ENCODE results near the gene FCN1.

Gene FCN1

DNA sequence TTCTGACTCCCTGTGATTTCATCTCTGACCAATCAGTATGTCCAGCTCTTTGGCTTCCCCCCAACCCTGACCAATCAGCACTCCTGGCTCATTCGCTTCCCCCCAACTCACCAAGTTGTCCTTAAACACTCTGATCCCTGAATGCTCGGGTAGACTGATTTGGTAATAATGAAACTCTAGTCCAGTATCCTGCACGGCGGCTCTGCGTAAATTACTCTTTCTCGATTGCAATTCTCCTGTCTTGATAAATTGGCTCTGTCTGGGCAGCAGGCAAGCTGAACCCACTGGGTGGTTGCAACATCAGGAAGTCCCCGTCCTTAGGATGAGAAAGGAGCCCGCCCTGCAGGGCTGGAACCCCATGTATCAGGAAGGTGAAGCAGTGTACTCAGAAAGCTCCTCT, 26.7 kb downstream of the FCN1 start:
- DNase-seq (ENCODE audit: low spot score): no peak

DNA sequence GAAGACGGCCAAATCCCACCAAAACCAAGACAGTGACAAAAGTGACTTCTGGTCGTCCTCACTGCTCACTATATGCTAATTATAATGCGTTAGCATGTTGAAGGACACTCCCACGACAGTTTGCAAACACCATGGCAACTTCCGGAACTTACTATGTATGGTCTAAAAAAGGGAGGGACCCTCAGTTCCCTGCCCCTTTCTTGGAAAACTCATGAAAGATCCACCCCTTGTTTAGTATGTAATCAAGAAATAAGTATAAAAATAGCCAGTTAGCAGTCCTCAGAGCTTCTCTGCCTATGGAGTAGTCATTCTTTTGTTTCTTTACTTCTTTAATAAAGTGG, 27.6 kb downstream of the FCN1 start:
- no peak for DNase-seq (ENCODE audit: low spot score)

DNA sequence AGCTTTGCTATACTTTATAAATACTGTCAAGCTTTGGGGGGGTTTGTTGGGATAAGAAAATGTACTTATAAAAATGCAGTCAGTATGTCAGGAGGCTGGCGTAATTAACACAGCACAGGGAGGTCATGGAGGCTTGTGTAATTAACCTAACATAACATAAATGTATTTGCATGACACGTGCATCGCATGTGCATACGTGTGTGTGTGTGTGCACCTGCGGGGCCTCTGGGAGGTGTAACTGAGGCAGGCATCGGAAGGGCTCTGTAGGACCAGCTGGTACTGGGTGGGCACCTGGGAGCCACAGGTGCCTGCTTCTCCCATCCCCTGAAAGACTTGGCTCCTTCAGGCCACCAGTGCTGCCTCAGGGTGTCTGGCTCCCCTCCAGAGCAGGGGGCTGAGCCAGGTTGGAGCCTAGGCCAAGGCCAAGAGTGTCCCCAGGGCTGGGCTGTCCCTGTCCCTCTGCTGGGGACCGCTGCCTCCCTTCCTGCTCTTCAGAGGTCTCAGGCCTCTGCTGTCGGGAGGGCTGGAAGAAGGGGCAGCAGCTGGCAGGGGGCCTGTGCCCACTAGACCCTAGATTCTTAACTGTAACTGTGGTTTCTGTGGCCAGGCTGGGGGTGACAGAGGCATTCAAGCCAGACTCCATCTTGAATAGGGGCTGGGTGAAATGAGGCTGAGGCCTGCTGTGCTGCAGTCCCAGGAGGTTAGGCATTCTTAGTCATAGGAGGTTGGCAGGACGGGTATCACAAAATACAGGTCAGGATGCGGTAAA, 28.1 kb downstream of the FCN1 start:
- no peak for DNase-seq (ENCODE audit: low spot score)

DNA sequence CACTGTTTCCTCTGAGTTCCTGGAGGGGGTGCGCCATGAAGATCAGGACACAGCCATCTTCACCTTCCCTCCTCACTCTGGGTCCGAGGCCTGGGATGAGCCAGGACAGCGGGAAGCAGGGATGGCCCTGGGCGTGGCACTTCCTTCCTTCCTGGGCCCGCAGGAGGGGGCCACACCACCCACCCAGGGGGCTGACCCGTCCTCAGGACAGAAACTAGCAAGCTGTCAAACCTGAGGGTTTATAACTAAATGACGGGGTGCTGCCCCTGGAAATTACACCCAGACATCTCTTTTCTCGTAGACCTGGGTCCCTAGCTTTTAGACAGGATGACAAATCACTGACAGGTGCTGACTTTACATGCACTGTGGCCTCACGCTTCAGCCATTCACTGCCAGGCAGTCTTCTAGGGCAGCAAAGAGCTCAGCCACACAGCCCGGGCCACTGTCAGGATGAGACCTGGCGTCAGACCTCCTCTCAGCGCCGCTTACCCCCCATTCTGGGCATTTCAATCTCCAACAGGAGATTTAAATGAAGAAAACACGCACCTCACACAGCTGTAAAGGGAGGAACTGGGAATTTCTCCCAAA, 29.0 kb downstream of the FCN1 start:
- DNase-seq (ENCODE audit: low spot score): no peak

DNA sequence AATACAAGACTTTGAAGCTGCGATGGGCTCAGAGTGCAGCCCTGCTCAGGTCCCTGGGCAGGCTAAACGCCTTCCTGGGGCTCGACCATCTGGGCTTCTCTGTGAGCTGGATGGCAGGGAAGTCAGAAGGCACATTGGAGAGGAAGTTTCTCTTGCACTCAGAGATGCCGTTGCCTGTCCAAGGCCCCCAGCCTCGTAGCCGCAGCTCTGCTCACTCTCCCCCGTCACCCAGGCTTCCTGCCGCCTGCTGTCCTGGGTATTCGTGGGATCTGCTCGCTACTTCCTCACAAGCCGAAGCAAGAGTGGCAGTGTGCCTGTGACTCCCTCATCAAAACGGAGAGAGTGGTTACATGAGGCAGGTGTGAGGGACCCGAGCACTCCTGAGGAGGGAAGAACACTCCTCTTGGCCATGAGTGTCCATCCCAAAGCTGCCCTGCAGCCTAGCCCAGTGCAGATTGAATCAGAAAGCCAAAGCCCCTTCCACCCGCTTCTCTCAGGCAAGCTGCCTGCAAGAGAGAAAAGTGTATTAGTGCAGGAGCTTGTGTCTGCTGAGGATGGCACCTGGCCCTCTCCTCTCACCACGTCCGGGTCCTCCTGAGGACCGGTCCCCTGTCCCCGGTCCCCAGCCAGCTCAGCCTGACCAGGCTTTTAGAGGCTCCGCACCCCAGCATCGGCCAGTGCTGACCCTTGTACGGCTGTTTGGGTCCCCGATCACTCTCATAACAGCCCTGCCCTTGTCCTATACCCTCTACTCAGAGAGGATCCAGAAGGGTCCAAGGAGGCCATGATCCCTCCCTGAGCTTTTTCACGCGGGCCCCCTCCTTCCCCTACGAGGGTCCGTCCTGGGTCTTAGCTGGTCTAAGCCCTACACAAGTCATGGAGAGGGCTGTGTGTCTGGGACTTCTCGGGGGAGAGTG, 29.8 kb downstream of the FCN1 start:
- DNase-seq (ENCODE audit: low spot score): no peak

DNA sequence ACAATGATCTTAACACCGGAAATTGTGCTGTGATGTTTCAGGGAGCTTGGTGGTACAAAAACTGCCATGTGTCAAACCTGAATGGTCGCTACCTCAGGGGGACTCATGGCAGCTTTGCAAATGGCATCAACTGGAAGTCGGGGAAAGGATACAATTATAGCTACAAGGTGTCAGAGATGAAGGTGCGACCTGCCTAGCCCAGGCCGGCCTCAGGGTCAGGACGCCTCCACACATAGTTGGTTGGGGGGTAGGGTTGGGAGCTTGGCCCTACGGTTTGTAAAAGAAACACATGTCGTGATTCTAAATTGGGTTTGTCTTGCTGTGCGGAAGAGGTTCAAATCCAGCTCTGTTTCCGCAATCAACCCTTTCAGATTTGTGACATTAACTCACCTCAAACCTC, 30.5 kb downstream of the FCN1 start:
- no peak for DNase-seq (ENCODE audit: low spot score)

DNA sequence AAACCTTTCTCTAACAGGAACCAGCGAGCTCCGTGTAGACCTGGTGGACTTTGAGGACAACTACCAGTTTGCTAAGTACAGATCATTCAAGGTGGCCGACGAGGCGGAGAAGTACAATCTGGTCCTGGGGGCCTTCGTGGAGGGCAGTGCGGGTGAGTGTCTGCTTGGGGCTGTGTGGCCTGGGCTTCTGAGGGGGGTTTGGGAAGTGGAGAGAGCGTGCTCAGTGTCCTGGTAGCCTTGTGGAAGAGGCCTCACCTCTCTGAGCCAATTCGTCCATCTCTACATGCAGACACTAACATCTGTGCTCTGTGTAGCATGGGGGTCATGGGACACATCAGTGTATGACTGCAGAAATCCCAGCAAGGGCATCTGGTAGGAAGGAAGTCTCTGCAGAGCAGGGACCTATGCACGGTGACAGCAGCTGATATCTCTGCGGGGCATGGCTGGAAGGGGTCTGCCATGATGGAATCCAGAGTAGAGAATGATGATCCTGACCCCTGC, 31.2 kb downstream of the FCN1 start:
- DNase-seq (ENCODE audit: low spot score): no peak

DNA sequence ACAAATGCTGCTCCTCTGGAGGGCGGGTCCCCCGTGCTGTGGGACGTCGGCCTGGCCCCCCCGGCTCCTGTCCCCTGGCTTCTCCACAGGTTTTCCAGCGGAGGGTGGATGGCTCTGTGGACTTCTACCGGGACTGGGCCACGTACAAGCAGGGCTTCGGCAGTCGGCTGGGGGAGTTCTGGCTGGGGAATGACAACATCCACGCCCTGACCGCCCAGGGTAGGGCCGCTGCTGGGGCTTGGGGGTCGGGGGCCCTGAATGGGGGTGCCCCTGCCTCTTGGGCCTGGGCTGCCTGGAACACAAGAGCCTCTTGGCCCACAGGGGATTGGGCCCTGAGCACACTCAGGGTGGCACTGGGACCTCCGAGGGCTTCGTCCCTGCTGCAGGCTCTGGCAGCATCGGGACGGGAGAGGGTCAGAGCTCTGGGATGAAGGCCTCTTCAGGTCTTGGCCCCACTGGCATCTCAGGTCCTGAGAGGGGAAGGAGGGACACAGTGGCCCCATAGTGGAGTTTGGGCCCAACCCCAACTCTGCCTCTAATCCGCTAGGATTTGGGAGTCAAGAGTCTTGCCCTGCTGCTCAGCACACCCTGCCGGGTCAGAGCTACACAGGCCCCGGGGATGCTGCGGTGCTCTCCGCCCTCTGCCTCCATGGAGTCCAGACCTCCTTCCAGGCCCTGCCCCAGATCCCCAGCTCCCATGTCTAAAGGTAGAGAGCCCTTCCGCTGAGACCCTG, 31.9 kb downstream of the FCN1 start:
- no peak for DNase-seq (ENCODE audit: low spot score)

DNA sequence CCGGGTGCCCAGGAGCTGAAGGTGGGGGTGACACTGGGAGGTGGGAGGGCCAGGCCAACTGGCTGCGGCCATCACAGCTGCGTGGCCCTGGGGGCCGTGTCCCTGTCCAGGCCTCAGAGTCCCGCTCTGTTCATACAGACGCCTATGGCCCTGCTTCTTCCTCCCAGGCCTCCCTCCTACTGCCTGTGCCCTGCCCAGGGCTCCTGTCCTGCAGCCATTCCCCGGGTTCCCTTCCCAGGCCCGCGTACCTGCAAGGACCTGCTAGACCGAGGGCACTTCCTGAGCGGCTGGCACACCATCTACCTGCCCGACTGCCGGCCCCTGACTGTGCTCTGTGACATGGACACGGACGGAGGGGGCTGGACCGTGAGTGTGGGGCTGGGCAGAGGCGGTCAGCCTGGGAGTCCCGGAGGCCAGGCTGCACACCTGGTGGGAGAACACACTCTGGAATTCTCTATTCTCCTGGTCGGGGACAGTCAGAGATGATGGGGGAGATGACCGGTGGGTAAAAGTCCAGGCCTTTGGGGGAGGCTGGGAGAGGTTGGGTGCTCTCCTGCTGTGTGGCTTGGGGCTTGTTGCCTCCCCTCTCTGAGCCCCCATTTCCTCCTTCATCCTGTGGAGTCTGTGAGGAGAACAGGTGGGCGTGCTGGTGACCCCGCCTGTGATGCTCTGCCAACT, 32.6 kb downstream of the FCN1 start:
- DNase-seq (ENCODE audit: low spot score): no peak

DNA sequence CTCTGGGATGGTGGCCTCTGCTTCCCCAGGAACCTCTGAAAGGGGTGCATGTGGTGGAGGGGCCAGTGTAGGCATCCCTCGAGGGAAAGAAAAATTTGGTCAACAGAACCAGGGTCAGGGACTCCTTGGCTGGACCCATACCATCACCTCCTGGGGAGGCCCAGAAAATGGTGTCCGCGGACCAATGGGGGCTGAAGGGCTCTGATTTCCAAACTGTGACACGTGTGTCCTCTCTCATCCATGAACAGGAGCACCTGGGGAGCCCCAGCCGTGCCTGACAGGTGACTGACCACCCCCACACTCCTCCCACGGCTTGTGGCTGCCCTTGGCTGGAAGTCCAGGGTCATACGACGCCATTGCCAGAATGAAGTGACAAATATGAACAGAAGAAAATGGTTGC, 33.2 kb downstream of the FCN1 start:
- no peak for DNase-seq (ENCODE audit: low spot score)

DNA sequence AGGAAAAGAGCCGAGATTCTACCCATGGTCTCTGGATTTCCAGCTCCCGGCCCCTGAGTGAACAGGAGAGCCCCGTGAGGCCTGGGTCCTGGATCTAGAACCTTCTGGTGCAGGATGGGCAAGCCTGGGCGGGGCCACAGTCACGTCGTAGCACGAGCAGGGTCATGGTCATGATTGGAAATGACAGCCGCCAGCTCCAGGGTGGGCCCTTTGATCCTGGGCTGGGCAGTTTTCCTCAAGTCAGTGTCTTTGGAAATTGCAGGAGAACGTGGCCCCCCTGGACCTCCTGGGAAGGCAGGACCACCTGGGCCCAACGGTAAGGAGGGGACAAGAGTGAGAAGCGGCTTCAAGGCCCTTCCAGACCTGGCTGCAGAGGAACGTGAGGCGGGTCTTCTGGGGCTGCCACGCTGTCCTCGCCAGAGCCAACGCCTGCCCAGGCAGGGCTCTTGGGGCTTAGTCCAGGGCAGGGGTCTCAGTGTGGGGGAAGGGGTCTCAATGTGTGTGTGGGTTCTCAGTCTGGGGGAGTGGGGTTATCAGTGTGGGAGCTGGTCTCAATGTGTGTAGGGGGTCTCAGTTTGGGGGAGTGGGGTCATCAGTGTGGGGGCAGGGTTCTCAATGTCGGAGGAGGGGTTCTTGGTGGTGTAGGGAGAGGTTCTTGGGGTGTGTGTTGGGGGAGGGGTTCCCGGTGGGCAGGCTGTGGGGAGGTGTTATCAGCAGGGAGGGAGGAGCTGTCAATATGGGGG, 34.5 kb downstream of the FCN1 start:
- no peak for DNase-seq (ENCODE audit: low spot score)

DNA sequence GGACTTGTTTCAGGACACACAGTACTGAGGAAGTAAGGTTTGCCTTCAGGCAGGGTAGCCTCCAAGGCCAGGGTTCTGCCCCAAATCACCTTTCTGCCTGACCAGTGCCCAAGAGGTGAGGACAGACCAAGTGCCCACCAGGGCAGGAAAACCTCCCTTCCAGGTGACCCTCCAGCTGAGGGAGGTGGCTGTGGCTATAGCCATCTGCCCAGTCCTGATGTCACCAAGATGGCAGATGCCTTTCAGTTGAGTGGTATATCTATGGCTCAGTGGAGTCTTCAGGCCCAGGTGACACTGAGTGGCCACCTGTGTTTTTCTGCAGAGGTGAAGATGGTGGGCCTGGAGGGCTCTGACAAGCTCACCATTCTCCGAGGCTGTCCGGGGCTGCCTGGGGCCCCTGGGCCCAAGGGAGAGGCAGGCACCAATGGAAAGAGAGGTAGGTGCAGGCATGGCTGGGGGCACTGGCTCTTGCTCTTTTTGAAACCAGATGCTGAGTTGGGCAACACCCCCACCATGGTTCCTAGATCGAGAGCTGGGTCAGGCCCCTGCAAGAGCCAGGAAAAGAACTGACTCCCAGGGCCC, 35.4 kb downstream of the FCN1 start:
- DNase-seq (ENCODE audit: low spot score): no peak

DNA sequence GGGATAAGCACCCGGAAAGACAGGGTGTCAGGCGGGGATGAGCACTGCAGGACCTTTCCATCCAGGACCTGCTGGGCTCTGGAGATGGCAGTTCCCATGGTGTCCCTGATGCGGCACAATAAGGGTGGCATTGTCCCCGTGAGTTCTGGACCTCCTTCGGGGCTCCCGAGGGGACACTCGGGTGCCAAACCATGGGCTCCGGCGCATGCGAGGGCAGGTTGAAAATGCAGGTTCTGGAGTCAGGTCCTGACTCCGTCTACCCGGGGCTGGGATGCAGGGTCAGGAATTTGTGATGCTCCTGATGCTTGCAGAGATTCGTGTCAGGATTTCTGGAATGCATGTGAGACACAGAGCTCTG, 36.4 kb downstream of the FCN1 start:
- no peak for DNase-seq (ENCODE audit: low spot score)

DNA sequence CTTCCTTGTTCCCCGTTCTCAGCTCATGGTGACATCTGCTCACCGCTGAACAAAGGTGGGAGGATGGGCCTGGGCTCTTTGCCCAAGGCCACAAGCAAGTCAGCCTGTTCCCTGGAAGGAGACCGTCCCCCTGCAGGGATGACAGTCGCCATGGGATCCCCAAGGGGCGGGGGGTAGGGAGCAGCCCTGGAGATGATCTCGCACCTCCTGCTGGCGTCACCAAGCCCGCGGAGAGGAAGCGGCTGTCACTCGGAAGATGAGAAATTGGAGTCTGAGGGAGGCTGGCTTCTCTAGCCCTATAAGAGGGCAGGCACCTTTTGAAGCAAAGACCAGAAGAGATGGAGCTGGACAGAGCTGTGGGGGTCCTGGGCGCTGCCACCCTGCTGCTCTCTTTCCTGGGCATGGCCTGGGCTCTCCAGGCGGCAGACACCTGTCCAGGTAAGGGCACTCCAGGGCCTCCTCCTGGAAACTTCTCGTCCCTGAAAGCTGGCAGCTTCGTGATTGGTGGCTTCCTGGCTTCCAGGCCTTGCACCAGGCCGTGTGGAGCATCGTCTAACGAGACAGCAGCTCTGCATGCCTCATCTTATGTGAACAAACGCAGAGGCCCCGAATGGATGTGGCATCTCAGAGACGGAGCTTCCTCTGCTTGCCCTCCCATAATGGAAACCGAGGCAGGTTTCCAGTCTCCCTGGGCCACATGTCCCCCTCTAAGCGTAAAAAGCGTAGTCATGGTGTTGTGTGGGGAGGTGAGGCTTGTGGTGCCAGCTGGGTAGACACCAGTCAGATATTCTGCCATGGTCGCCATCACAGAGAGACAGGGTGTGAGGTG, 37.0 kb downstream of the FCN1 start, which contains the start of gene FCN2:
Gene FCN2 (plus strand): TSS at position 327 of the 829 bp plus-strand sequence. CDS start 12 bp downstream, at position 339.
- no peak for DNase-seq (ENCODE audit: low spot score)

DNA sequence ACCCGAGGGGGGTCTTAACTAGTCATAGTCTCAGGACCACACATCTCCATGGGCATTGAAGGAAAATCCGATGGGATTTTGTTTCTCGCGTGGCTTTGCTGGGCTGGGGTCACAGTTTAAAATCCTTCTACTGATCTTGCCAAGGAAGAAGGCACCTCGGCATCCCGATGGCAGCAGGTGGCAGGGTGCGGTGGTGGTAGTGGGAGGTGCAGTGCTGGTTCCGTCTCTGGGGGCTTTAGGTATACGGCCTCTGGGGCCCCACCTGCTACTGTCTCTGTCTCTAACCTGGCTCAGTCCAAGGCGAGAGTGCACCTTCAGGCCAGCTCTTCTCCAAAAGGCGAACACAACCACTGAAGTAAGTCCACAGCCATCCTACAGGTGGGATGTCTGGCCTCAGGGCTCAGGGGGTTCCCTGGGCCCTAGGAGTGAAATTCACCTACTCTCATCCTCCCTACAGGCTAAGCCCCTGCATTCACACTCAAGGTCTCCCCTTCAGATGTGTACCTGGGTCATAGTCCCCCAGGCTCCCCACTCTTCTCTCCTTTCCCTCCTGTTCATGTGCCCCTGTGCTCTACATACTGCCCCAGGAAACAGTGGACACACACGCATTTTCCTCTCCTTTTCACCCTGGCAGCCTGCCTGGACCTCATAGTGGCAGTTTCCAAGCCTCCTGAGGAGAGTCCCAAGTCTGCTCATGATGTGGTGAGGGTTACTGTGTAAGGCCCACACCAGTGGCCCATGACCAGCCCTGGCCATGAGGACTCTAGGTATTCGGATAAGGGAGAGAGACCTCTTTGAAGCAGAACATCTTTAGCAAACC, 37.8 kb downstream of the FCN1 start:
- DNase-seq (ENCODE audit: low spot score): no peak

DNA sequence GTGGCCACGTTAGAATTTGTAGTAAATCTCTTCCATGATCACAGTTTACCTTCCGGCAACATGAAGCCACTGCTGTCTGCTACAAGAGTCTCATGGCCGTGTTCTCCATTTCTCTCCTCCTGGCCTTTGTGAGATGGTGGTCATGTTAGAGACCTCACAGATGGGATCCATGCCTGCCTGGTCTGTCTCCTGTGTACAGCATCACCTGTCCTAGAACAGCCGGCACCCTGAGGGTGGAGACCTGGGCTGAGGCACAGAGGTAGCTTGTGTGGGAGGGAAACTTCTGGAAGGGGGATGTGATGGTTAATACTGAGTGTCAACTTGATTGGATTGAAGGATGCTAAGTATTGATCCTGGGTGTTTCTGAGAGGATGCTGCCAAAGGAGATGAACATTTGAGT, 40.2 kb downstream of the FCN1 start:
- DNase-seq (ENCODE audit: low spot score): no peak

DNA sequence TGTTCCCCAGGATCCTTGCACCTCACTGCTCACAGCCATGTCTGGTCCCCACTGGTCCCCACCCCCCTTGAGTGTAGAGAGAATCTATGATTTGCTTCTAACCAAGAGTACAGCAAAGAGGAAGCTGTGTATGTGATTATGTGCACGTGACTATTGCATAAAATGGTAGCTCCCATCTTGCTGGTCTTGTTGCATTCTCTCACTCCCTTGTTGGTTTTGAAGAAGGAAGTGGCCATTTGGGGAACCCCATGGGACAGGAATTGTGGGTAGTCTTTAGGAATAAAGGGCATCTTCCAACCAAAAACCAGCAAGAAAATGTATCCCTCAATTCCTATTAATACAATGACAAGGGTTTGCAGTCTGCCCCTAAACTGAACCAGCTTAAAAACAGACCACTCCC, 42.3 kb downstream of the FCN1 start:
- DNase-seq (ENCODE audit: low spot score): no peak

DNA sequence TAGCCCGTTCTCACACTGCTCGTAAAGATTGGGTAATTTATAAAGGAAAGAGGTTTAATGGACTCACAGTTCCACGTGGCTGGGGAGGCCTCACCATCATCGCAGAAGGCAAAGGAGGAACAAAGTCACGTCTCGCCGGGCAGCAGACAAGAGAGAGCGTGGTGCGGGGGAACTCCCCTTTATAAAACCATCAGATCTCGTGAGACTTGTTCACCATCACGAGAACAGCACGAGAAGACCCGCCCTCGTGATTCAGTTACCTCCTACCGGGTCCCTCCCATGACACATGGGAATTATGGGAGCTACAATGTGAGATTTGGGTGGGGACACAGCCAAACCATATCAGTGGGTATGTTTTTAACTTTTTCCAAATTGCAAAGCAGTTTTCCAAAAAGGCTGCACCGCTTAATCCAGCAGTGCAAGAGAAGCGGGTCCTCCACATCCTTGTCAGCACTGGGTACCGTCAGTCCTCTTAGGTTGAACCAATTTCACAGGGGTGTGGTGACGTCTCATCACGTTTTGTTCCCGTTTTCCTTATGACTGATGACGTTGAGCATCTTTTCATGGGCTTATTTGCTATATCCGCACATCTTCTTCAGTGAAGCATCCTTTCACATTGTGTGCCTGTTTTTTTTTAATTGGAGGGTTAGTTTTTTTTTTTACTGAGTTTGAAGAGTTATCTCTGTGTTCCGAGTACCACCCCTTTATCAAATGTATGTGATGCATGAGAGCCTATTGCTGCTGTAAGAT, 45.1 kb downstream of the FCN1 start:
- no peak for DNase-seq (ENCODE audit: low spot score)

Measured in COLO829 (cell line).